Adrenal gland (tissue), 12 donors: ENCODE results near the gene PLEKHA7. TPM values are rescaled to one million over a fixed set of nuclear protein-coding genes. Genes with fewer than 3 reads are reported as not detected.

Experiments
- DNase-seq, 7 donors: peaks; one replicate each; pipeline ENCODE4 v3.0.0-alpha.2; 2019 to 2020
- H3K27ac ChIP-seq, 5 donors: fragments of 200-600 bp; sonication (generic) in 4 of 5; 1 replicate in 3 of 5; 2 replicates in 2 of 5; pipeline versions ENCODE4 v1.5.1 to v1.8.0; 2016 to 2020; ENCODE audit warnings: mild to moderate bottlenecking in 1 of 5
- H3K27me3 ChIP-seq: fragments of 200-600 bp; 2 replicates; pipeline ENCODE4 v1.8.0; 2021
- H3K36me3 ChIP-seq, 2 donors: fragments of 200-600 bp; replicated peaks in 1 of 2; 1 replicate in 1 of 2; 2 replicates in 1 of 2; pipeline versions ENCODE4 v1.5.1 to v1.8.0; 2018 to 2022
- H3K4me1 ChIP-seq, 2 donors: fragments of 200-600 bp; replicated peaks in 1 of 2; 1 replicate in 1 of 2; 2 replicates in 1 of 2; pipeline versions ENCODE4 v1.5.1 to v1.8.0; 2018 to 2021
- H3K4me3 ChIP-seq, 4 donors: fragments of 200-600 bp; sonication (generic) in 3 of 4; one replicate each; pipeline ENCODE4 v1.5.1; 2016 to 2018
- H3K9me3 ChIP-seq, 3 donors: fragments of 200-600 bp; sonication (generic) in 1 of 3; replicated peaks in 1 of 3; 1 replicate in 2 of 3; 2 replicates in 1 of 3; pipeline versions ENCODE4 v1.5.1 to v1.8.0; 2016 to 2021
- POLR2A ChIP-seq, 2 donors: fragments of 450-650 bp; IDR thresholded peaks; one replicate each; pipeline ENCODE4 v1.6.1; 2017; ENCODE audit warnings: antibody characterized with exemption in 2 of 2, mild to moderate bottlenecking in 2 of 2, moderate library complexity in 1 of 2
- WGBS, 4 donors: extraction: QIAGEN DNeasy Blood & Tissue Kit in 2 of 4; methylation state at CpG; one replicate each; pipeline versions ENCODE4 v1.1.5 to v1.1.7; 2013 to 2017; 5-methylcytosine and 5-hydroxymethylcytosine counted together
- intact Hi-C, 2 donors: fragments of 100-400 bp; cut with DNase I; formaldehyde crosslinking; loops; one replicate each; pipeline versions ENCODE4 v1.14.1 to v1.15.0; 2022 to 2023
- polyA plus RNA-seq, 3 donors: library from polyadenylated mRNA; stranded (reverse); fragments of 200-250 nt in 2 of 3; fragments of 350-450 nt in 1 of 3; fragmentation: Illumina TruSeq in 1 of 3; extraction: RNeasy Lipid Tissue Mini Kit (QIAGEN cat#74804) in 1 of 3; gene quantifications; one replicate each; pipeline ENCODE4 v1.2.3, GENCODE V29; 2013 to 2014
- total RNA-seq, 9 donors: library from RNA; depleted of rRNA in 4 of 9; stranded (reverse); fragments of >200 nt in 4 of 9; fragments of 120-200 nt in 1 of 9; fragmentation: NEBNext Ultra II Directional in 1 of 9; extraction: Animal tissue kit (Norgen Biotek cat#: 25700) in 1 of 9; gene quantifications; one replicate each; pipeline versions ENCODE4 v1.1.0 to v1.2.4, GENCODE V29; 2013 to 2023
- TF ChIP-seq, protein P1 (sequence below), 6 experiments: fragments of 450-650 bp in 4 of 6; fragments of 200-600 bp in 2 of 6; sonication (generic) in 1 of 6; IDR thresholded peaks; 1 replicate in 5 of 6; 2 replicates in 1 of 6; pipeline versions ENCODE4 v1.5.1 to v1.8.0; 2016 to 2021; ENCODE audit warnings: antibody characterized with exemption in 6 of 6, mild to moderate bottlenecking in 2 of 6, moderate library complexity in 1 of 6
- donor health status: healthy with polysubstance abuse.
- donor health status: Bipolar disorder and iron deficiency.
- donor health status: DM: yes; HTN: yes; CAD: no.
- donor health status: DM: no; HTN: no; CAD: no.
- donor health status: DM: no; HTN: no; CAD: no.
- donor health status: DM: yes; HTN: yes; CAD: no.

PLEKHA7 gene
- total and polyA plus RNA-seq, 12 donors: 0.54 to 23.7 (median 2.7) TPM

DNA sequence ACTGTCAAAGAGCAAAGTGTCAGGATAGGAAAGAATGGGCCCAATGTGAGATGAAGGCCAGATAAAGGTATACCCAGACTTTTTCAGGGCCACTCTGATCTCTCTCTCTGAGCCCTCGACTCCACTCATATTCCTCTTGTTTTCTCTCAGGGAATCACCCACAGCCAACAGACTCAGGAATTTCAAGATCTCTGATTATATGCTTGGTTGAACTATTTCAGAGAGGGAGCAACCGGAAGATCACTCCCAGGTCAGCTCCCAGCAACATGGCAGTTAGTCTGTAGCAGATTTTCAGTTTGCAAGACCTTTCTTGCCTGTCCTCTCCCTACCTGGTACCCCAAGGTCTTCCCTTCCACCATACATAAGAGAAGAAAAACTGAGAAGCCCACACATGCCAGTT, 173.3 kb downstream of the PLEKHA7 start:
- H3K4me1 ChIP-seq: no peaks in the 10 kb centered on the region
- no peak overlapping the region for H3K4me3 ChIP-seq
- no peaks in the 10 kb centered on the region for H3K36me3 ChIP-seq
- 74 to 83% (median 80%) methylated on average over 2 of the region's 2 CpGs for WGBS, 4 donors
- no peaks in the 10 kb centered on the region for H3K9me3 ChIP-seq
- intact Hi-C loops: no loop called here
- TF ChIP-seq POLR2A (IDR thresholded peaks at IDR 0.05): no peak
- TF ChIP-seq, protein P1, sequence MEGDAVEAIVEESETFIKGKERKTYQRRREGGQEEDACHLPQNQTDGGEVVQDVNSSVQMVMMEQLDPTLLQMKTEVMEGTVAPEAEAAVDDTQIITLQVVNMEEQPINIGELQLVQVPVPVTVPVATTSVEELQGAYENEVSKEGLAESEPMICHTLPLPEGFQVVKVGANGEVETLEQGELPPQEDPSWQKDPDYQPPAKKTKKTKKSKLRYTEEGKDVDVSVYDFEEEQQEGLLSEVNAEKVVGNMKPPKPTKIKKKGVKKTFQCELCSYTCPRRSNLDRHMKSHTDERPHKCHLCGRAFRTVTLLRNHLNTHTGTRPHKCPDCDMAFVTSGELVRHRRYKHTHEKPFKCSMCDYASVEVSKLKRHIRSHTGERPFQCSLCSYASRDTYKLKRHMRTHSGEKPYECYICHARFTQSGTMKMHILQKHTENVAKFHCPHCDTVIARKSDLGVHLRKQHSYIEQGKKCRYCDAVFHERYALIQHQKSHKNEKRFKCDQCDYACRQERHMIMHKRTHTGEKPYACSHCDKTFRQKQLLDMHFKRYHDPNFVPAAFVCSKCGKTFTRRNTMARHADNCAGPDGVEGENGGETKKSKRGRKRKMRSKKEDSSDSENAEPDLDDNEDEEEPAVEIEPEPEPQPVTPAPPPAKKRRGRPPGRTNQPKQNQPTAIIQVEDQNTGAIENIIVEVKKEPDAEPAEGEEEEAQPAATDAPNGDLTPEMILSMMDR (IDR thresholded peaks at IDR 0.05): no peak
- no peak overlapping the region for H3K27ac ChIP-seq
- DNase-seq: no peak
- H3K27me3 ChIP-seq: no peaks in the 10 kb centered on the region

DNA sequence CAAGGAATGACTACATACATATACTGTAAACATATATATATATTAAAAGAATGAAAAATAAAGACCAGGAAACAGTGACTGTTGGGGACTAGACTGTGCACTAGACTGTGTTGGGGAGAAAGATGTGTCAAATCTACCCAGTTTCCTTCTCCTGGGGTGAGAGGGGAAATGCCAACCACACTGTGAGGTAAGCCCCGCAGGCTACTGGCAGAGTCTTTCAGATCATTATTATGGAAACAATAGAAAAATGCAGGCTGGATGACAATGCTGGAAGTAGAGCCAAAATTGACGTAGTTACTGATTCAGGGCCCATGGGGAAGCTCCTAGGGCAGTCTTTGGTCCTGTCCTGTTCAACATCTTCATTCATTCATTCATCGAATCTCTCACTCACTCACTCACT, 174.4 kb downstream of the PLEKHA7 start:
- TF ChIP-seq, protein P1 (IDR thresholded peaks at IDR 0.05): no peak
- no peak for TF ChIP-seq POLR2A (IDR thresholded peaks at IDR 0.05)
- Histone ChIP-seq H3K27ac (no peak overlapping the region), H3K4me1 (no peaks in the 10 kb centered on the region), H3K4me3 (no peak overlapping the region), H3K36me3 (no peaks in the 10 kb centered on the region), H3K27me3 (no peaks in the 10 kb centered on the region), H3K9me3 (no peaks in the 10 kb centered on the region)
- 85 to 91% (median 90%) methylated on average over 3 of the region's 3 CpGs for WGBS, 4 donors
- no peak for DNase-seq
- intact Hi-C loops: no loop called here

DNA sequence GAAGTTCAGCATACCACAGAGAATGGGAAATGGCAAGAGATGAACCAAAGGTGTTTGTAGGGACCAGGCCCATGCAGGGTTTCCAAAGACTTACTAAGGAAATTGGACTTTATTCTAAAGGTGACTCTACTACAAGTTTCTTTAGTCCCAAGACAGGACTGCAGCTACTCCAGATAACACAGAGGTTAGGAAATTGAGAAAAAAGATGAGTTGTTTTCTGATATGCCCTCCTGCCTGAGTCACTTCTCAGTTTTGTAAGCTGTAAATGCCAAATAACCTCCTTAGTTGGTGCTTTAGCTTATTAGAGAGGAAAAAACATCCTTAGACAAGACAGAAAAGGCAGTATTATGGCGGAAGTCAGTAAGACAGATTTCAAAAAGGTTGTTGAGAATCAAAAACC, 179.8 kb downstream of the PLEKHA7 start:
- H3K36me3 ChIP-seq: no peaks in the 10 kb centered on the region
- H3K4me1 ChIP-seq: no peaks in the 10 kb centered on the region
- 84 to 96% (median 93%) methylated on average over 1 of the region's 1 CpG for WGBS, 4 donors
- H3K27ac ChIP-seq: no peak overlapping the region
- no peaks in the 10 kb centered on the region for H3K9me3 ChIP-seq
- intact Hi-C loops: no loop called here
- TF ChIP-seq, protein P1 (IDR thresholded peaks at IDR 0.05): no peak
- TF ChIP-seq POLR2A (IDR thresholded peaks at IDR 0.05): no peak
- H3K4me3 ChIP-seq: no peak overlapping the region
- DNase-seq: no peak
- no peaks in the 10 kb centered on the region for H3K27me3 ChIP-seq

DNA sequence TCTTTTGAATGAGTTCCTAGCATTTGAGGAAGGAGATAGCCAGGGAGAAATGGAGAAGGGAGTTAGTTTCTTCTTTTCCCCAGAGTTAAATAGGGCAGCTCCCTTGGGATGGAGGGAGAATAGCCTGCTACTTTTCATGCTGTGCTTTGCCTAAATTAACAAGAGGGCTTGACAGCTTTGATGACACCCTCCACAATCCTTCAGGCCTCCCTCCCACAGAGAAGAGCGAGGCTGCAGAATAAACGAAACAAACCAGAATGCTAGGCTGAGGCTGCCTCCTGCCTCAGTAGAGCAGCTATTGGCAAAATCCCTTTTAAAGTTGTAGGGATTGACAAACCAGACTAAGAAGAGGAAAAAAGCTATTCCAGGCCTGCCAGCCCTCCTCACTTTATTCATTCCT, 181.2 kb downstream of the PLEKHA7 start:
- no peak for TF ChIP-seq POLR2A (IDR thresholded peaks at IDR 0.05)
- TF ChIP-seq, protein P1 (IDR thresholded peaks at IDR 0.05): no peak
- intact Hi-C loops: no loop called here
- WGBS, 4 donors: 63 to 83% (median 75%) methylated on average over 2 of the region's 2 CpGs

More for the DNA sequence above, 181.2 kb downstream of the PLEKHA7 start:
- no peak overlapping the region for H3K27ac ChIP-seq
- no peak overlapping the region for H3K4me3 ChIP-seq
- H3K27me3 ChIP-seq: no peaks in the 10 kb centered on the region
- H3K4me1 ChIP-seq: no peaks in the 10 kb centered on the region
- H3K9me3 ChIP-seq: no peaks in the 10 kb centered on the region
- no peak for DNase-seq
- no peaks in the 10 kb centered on the region for H3K36me3 ChIP-seq
